Kidney epithelial cell (primary cell): ENCODE measurements around the gene KANK3. TPM values are rescaled to one million over a fixed set of nuclear protein-coding genes. Genes with fewer than 3 reads are reported as not detected.
"Not testable (repeated sequence)": the region's sequence is repeated elsewhere in the genome, so short reads cannot be mapped to it uniquely, and the experiment has no call there.

Experiments
- DNase-seq: peaks from one replicate; pipeline ENCODE4 v3.0.0-alpha.2; 2010; ENCODE audit warnings: low read depth
- H3K27me3 ChIP-seq: 2 replicates; pipeline ENCODE4 v1.6.0; 2011; ENCODE audit warnings: low read length; ENCODE audit not compliant: control insufficient read depth, insufficient read depth
- H3K36me3 ChIP-seq: 2 replicates; pipeline ENCODE4 v1.5.1; 2011; ENCODE audit warnings: low read length; ENCODE audit not compliant: control insufficient read depth, insufficient read depth
- H3K4me3 ChIP-seq: 2 replicates; pipeline ENCODE4 v1.5.1; 2011; ENCODE audit warnings: low read depth, mild to moderate bottlenecking, control low read depth, low read length
- total RNA-seq: library from RNA; depleted of rRNA; stranded (reverse); fragments of >200 nt; gene quantifications from 2 replicates; pipeline ENCODE4 v1.2.3, GENCODE V29; 2015
- TF ChIP-seq, protein P1 (sequence below): IDR thresholded peaks from 2 replicates; pipeline ENCODE4 v1.5.1; 2011; ENCODE audit warnings: mild to moderate bottlenecking, moderate library complexity, low read length, control low read depth, inconsistent platforms; ENCODE audit not compliant: insufficient read depth, poor library complexity, severe bottlenecking

Gene KANK3
- total RNA-seq, 1 donor from 2014 or later = 8.1 TPM

DNA sequence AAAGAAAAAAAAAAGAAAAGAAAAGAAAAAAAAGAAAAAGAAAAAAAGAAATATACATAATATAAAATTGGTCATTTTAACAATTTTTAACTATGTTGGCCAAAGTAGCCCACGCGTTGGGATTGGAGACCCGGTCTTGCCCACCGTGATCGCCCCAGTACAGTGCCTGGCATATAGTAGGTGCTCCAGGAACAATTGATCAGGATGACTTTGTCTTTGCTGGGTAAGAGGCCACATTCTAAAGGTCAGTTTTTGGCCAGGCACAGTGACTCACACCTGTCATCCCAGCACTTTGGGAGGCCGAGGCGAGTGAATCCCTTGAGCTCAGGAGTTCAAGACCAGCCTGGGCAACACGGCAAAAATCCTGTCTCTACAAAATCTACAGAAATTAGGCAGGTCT lies 17.1 kb upstream of the KANK3 start:
- TF ChIP-seq, protein P1, sequence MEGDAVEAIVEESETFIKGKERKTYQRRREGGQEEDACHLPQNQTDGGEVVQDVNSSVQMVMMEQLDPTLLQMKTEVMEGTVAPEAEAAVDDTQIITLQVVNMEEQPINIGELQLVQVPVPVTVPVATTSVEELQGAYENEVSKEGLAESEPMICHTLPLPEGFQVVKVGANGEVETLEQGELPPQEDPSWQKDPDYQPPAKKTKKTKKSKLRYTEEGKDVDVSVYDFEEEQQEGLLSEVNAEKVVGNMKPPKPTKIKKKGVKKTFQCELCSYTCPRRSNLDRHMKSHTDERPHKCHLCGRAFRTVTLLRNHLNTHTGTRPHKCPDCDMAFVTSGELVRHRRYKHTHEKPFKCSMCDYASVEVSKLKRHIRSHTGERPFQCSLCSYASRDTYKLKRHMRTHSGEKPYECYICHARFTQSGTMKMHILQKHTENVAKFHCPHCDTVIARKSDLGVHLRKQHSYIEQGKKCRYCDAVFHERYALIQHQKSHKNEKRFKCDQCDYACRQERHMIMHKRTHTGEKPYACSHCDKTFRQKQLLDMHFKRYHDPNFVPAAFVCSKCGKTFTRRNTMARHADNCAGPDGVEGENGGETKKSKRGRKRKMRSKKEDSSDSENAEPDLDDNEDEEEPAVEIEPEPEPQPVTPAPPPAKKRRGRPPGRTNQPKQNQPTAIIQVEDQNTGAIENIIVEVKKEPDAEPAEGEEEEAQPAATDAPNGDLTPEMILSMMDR = no peak
- Histone ChIP-seq H3K4me3 (no peak overlapping the region), H3K27me3 (no peaks in the 10 kb centered on the region), H3K36me3 (no peaks in the 10 kb centered on the region)
- no peak for DNase-seq

DNA sequence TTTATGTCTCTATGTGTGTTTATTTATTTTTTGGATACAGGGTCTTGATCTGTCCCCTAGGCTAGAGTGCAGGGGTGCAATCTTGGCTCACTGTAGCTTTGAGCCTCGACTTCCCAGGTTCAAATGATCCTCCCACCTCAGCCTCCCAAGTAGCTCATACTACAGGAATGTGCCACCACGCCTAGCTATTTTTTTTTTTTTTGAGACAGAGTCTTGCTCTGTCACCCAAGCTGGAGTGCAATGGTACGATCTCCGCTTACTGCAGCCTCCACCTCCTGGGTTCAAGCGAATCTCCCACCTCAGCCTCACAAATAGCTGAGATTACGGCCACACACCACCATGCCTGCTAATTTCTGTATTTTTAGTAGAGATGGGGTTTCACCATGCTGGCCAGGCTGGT lies 15.9 kb upstream of the KANK3 start:
- no peak for DNase-seq
- TF ChIP-seq, protein P1 = no peak

DNA sequence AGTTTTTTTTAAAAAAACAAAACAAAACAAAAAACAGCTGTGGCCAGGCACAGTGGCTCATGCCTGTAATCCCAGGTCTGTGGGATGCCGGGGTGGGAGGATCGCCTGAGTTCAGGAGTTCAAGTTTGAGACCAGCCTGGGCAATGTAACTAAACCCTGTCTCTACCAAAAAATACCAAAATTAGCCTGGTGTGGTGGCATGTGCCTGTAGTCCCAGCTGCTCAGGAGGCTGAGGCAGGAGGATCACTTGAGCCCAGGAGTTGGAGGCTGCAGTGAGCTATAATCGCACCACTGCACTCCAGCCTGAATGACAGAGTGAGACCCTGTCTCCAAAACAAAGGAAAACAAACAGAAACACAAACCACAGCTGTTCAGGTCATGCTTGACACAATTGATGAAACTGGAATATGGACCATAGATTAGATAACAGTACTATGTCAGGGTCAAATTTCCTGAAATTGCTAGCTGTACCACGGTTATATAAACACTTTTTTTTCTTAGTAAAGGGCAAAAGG lies 14.0 kb upstream of the KANK3 start:
- no peak for DNase-seq
- TF ChIP-seq, protein P1 = no peak
- H3K36me3 ChIP-seq = no peaks in the 10 kb centered on the region
- no peaks in the 10 kb centered on the region for H3K27me3 ChIP-seq
- no peak overlapping the region for H3K4me3 ChIP-seq

More for the DNA sequence above, 15.9 kb upstream of the KANK3 start:
- no peak overlapping the region for H3K4me3 ChIP-seq
- no peaks in the 10 kb centered on the region for H3K36me3 ChIP-seq
- no peaks in the 10 kb centered on the region for H3K27me3 ChIP-seq

DNA sequence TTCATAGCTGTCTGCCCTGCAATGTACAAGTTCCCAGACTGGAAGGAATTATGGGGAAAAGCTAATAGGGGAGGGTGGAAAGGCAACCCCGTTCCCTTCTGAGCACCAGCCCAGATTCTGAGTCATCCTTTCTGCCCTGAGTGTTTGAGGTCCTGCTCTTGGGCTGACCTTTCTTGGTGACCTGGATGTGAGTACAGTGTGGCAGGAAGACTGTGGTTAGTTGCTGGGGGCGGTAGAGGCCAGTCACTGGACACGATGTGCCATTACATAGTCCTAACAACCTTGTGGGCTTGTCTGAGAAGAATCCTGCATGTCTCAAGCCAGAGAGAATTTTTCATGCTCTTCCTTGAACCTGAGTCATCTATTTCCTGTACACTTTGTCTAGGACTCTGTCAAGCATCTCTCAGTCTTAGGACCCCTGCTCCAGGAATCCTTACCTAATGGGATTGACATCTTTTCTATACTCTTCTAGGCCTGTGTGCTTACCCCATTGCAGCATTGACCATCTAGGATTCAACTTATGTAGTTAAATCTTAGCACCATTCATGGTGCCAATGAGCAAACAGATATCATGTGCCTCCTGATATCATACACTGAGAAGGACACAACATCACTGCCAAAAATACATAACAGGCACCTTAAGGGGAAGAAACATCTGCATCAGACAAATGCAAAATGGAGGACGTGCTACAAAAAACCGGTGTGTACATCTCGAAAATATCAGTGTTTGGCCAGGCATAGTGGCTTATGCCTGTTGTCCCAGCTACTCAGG lies 12.8 kb upstream of the KANK3 start:
- H3K4me3 ChIP-seq = no peak overlapping the region
- TF ChIP-seq, protein P1 = peak; percentile 7
- no peaks in the 10 kb centered on the region for H3K27me3 ChIP-seq
- no peaks in the 10 kb centered on the region for H3K36me3 ChIP-seq
- peak; percentile 96 for DNase-seq

DNA sequence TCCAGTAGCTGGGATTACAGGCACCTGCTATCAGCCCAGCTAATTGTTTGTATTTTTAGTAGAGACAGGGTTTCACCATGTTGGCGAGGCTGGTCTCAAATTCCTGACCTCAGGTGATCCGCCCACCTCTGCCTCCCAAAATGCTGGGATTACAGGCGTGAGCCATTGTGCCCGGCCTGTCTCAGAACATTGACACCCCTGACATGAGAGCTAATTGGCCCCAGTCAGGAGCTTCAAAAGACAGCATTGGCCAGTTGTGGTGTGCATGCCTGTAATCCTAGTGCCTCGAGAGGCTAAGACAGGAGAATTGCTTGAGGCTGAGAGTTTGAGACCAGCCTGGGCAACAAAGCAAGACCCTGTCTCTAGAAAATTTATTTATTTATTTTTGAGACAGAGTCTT lies 9.8 kb upstream of the KANK3 start:
- not testable (repeated sequence) for H3K4me3 ChIP-seq, H3K27me3 ChIP-seq, DNase-seq, H3K36me3 ChIP-seq

DNA sequence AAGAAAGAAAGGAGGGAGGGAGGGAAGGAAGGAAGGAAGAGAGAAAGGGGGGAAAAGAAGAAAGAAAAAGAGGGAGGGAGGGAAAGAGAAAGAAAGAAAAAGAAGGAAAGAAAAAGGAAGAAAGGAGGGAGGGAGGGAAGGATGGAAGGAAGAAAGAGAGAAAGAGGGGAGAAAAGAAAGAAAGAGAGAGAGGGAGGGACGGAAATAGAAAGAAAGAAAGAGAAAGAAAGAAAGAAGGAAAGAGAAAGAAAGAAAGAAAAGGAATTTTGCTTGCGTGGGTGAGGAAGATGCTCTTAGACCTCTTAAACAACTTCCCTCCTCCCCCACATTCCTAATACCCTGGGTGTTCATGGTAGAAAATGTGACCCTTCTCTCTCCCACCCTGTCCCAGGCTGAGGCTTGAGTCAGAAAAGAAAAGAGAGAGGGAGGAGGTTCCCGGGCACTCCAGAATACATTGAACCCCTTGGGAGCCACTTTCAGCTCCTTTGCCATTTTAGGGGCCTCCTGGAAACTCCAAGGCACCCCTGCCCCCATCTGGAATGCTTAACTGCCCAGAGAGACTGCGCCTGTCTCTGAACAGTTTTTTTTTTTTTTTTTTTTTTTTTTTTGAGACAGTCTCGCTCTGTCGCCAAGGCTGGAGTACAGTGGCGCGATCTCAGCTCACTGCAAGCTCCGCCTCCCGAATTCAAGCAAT lies 9.2 kb upstream of the KANK3 start:
- Histone ChIP-seq H3K27me3 (no peaks in the 10 kb centered on the region), H3K4me3 (no peak overlapping the region), H3K36me3 (no peaks in the 10 kb centered on the region)
- no peak for DNase-seq
- TF ChIP-seq, protein P1 = no peak

DNA sequence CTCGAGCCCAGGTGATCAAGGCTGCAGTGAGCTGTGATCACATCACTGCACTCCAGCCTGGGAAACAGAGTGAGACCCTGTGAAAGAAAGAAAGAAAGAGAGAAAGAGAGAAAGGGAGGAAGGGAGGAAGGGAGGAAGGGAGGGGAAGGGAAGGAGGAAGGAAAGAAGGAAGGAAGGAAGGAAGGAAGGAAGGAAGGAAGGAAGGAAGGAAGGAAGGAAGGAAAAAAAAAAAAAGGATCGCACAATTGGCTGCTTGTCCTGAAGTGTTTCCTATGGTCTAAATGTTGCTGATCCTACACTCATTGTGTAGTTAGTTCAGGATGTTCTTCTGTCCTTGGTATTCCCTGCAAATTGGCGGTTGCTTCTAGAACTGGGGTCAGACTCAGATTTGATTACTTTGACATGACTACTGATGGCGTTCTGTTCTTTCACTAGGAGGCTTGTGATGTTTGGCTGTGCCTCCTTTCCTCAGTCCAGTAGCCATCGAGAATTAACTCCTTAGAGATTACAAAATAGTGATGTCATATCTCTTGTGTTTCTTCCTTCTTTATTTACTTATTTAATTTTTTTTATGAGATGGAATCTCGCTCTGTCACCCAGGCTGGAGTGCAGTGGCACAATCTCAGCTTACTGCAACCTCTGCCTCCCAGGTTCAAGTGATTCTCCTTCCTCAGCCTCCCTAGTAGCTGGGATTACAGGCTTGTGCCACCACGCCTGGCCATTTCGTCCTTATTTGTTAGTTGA lies 6.7 kb upstream of the KANK3 start:
- not testable (repeated sequence) for H3K36me3 ChIP-seq, DNase-seq, H3K27me3 ChIP-seq, H3K4me3 ChIP-seq
